Mucosa of descending colon (tissue), 3 donors: ENCODE results near the gene PAGE5. TPM values are rescaled to one million over a fixed set of nuclear protein-coding genes. Genes with fewer than 3 reads are reported as not detected.

Experiments used
- ATAC-seq: fragments of 200-7000 bp; cut with Tn5 transposase; one replicate; pipeline ENCODE4 v1.9.1; 2020; ENCODE audit warnings: mild to moderate bottlenecking, moderate library complexity
- DNase-seq, 3 donors: peaks; one replicate each; pipeline ENCODE4 v3.0.0-alpha.2; 2020
- H3K36me3 ChIP-seq: fragments of 200-600 bp; one replicate; pipeline ENCODE4 v1.8.0; 2021; ENCODE audit warnings: low read depth, mild to moderate bottlenecking
- H3K4me1 ChIP-seq: fragments of 200-600 bp; one replicate; pipeline ENCODE4 v1.8.0; 2021; ENCODE audit warnings: low read depth, mild to moderate bottlenecking
- H3K4me3 ChIP-seq: fragments of 200-600 bp; one replicate; pipeline ENCODE4 v1.8.0; 2021; ENCODE audit warnings: mild to moderate bottlenecking
- H3K9me3 ChIP-seq: fragments of 200-600 bp; one replicate; pipeline ENCODE4 v1.8.0; 2021; ENCODE audit warnings: mild to moderate bottlenecking
- intact Hi-C, 2 donors: fragments of 100-400 bp; cut with DNase I in 1 of 2; cut with micrococcal nuclease in 1 of 2; formaldehyde crosslinking; loops; one replicate each; pipeline versions ENCODE4 v1.11.0 to v1.11.1; 2022; cut with DNase I, micrococcal nuclease
- long read RNA-seq, 2 donors: library from polyadenylated mRNA; unstranded; transcript quantifications; one replicate each; pipeline ENCODE4 v2.0.0, GENCODE V29; 2019 to 2021
- total RNA-seq, 3 donors: library from RNA; stranded (reverse); fragmentation: NEBNext Ultra II Directional in 2 of 3; extraction: Animal tissue kit (Norgen Biotek cat#: 25700) in 2 of 3; gene quantifications; one replicate each; pipeline versions ENCODE4 v1.2.1 to v1.2.4, GENCODE V29; 2021 to 2023
- TF ChIP-seq, protein P1 (sequence below): fragments of 200-600 bp; IDR thresholded peaks from one replicate; pipeline ENCODE4 v1.8.0; 2022; ENCODE audit warnings: antibody characterized with exemption, mild to moderate bottlenecking
- donor health status: DM: no; HTN: no; CAD: no; lungs with moderate emphysema.
- donor health status: DM: no; HTN: no; CAD: no.
- donor health status: DM: no; HTN: yes; CAD: no.

PAGE5 gene, protein sequence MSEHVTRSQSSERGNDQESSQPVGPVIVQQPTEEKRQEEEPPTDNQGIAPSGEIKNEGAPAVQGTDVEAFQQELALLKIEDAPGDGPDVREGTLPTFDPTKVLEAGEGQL
- not detected for total RNA-seq
- long read RNA-seq, donor 1 = 0 reads
- long read RNA-seq, donor 2 = 0 reads

DNA sequence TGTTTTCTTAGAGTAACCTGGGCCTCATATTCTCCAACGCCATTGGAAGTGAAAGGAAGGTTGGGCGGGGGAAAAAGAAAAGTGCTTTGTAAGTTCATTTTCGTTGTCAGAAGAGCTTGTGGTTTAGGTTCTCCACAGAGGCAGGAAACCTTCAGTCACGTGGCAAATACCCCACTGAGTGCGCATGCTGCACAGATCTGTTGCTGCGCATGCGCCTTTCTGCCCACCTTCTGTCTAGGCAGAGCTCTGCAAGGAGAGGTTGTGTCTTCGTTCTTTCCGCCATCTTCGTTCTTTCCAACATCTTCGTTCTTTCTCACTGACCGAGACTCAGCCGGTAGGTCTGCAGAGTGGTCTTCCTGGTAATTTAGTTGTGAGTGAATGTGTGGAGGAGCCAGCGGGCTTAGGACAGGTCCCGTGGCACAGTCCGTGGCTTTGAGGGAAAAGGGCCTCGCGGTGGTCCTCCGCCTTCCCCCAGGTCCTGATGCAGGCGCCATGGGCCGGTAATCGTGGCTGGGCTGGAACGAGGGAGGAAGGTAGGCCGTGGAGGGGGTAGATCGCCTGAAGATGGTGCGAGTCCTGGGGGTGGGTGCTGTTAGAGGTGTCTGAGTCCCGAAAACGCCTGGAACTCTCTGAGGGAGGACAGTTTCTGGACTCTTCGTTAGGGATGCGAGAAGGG is at the start of gene PAGE5:
PAGE5 (plus strand) TSS at position 228 of the 676 bp plus-strand sequence. CDS start 1,037 bp downstream, outside the sequence.
- Histone ChIP-seq H3K4me1 (no peaks in the 10 kb centered on the region), H3K9me3 (no peaks in the 10 kb centered on the region), H3K36me3 (no peaks in the 10 kb centered on the region), H3K4me3 (no peak within 1 kb of the TSS)
- intact Hi-C loops = no loop called here
- DNase-seq (no peak), ATAC-seq (no peak)
- TF ChIP-seq, protein P1, sequence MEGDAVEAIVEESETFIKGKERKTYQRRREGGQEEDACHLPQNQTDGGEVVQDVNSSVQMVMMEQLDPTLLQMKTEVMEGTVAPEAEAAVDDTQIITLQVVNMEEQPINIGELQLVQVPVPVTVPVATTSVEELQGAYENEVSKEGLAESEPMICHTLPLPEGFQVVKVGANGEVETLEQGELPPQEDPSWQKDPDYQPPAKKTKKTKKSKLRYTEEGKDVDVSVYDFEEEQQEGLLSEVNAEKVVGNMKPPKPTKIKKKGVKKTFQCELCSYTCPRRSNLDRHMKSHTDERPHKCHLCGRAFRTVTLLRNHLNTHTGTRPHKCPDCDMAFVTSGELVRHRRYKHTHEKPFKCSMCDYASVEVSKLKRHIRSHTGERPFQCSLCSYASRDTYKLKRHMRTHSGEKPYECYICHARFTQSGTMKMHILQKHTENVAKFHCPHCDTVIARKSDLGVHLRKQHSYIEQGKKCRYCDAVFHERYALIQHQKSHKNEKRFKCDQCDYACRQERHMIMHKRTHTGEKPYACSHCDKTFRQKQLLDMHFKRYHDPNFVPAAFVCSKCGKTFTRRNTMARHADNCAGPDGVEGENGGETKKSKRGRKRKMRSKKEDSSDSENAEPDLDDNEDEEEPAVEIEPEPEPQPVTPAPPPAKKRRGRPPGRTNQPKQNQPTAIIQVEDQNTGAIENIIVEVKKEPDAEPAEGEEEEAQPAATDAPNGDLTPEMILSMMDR = no peak

DNA sequence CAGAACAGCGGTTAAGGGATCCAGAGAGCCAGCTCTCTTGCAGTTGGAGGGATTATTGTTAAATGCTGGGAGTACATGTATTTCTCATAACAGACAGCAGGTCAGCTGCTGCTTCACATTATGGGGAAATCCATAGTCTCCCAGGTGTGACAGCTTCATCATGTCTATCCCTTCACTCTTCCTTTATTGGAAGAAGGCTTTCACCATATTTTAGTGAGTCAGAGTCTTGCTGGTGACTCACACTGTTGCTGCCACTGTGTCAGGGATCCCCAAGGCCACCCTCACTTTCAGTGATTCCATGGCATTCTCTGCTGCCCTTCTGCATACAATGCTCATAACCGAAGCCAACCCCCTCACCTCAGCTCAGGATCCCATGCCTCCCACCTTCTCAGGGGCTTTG is 32.9 kb upstream of the PAGE5 start:
- Histone ChIP-seq H3K4me3 (no peak overlapping the region), H3K9me3 (no peaks in the 10 kb centered on the region), H3K36me3 (no peaks in the 10 kb centered on the region), H3K4me1 (no peaks in the 10 kb centered on the region)
- intact Hi-C loops = no loop called here
- DNase-seq = no peak
- TF ChIP-seq, protein P1 = no peak
- no peak for ATAC-seq

DNA sequence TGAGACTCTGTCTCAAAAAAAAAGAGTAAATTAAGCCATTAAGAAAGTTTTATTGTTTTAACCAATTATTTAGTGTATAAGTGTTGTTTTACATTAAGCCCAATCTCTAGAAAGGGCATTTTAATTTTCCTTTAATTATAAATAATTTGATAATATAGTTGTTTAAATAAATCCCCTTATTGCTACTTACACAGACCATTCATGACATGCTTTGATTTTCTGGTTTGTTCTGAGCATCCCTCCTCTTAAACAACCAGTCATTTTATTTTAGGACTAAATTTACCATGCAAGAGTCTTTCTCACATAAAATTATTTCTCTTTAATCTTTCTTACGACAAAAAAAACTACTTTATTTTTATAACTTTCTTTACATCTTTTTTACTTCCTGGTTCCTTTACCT is 23.5 kb upstream of the PAGE5 start:
- no peak for DNase-seq
- ATAC-seq = no peak
- Histone ChIP-seq H3K4me3 (no peak overlapping the region), H3K36me3 (no peaks in the 10 kb centered on the region), H3K9me3 (no peaks in the 10 kb centered on the region), H3K4me1 (no peaks in the 10 kb centered on the region)
- TF ChIP-seq, protein P1 = no peak
- intact Hi-C loops = no loop called here

DNA sequence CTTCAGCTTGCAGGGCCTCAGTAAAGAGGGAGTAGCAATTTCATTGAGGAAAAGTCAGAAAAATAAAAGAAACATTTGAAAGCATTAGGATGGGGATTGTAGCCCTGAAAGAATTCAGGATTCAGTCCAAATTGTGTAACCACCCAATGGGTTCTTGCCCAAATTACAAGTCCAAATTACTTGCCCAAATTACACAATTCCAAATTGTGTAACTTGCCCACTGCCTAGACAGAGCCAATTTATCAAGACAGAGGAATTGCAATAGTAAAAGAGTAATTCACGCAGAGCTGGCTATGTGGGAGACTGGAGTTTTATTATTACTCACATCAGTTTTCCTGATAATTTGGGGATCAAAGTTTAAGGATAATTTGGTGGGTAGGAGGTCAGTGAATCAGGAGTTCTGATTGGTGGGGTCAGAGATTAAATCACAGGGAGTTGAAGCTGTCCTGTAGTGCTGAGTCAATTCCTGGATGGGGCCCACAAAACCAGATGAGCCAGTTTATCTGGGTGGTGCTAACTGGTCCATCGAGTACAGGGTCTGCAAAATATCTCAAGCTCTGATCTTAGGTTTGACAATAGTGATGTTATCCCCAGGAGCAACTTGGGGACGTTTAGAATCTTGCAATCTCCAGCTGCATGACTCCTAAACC is 18.1 kb upstream of the PAGE5 start:
- TF ChIP-seq, protein P1 = no peak
- ATAC-seq (no peak), DNase-seq (no peak)
- no peak overlapping the region for H3K4me3 ChIP-seq
- H3K4me1 ChIP-seq = no peaks in the 10 kb centered on the region
- intact Hi-C loops = no loop called here
- H3K9me3 ChIP-seq = no peaks in the 10 kb centered on the region
- H3K36me3 ChIP-seq = no peaks in the 10 kb centered on the region

DNA sequence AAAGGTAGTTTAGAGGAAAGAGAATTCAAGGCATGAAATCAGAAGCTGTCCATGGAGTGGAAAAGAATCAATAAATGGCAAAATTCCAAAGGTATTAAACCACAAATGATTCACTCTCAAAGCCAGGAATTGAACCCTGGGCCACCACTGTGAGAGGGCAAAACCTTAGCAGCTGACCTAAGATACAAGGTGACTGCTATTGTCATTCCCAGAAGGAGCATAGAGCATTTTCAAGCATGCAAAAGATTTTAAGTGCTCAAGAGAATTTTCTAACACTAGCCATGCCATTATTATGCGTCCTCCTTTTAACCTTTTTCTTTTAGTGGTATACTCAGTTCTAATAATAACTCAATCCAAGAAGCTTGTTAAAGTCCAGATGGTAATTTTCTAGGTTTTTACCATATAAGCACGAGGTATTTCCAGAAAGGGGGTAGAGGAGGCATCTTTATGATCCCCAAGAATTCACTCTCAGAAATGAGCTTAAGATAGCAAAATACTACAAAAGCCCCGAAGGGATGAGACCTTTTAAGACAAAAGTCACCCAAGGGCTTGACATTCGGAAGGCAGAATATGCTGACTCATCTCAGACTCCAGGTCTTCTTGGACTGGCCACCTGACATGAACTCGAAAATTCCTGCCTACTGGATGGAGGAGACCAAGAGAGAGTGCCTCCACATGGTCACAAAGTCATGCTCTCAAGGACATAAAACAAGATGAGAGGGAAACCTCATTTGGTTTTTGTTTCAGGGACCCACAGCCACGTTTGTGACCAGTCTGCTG is 13.8 kb upstream of the PAGE5 start:
- TF ChIP-seq, protein P1 = no peak

More for the DNA sequence above, 13.8 kb upstream of the PAGE5 start:
- DNase-seq (no peak), ATAC-seq (no peak)
- H3K9me3 ChIP-seq = no peaks in the 10 kb centered on the region
- H3K4me1 ChIP-seq = no peaks in the 10 kb centered on the region
- no peak overlapping the region for H3K4me3 ChIP-seq
- intact Hi-C loops = no loop called here
- H3K36me3 ChIP-seq = no peaks in the 10 kb centered on the region
